HG03460 (cell line): ENCODE data around the gene BCHE.
A peak's percentile ranks its signal among the peaks of the same experiment; 100 is the strongest.
"Not testable (repeated sequence)": the region's sequence is repeated elsewhere in the genome, so short reads cannot be mapped to it uniquely, and the experiment has no call there.

ENCODE experiments used
- ATAC-seq: cut with Tn5 transposase; IDR thresholded peaks from one replicate; pipeline ENCODE4 v1.9.1; 2021; ENCODE audit not compliant: unreplicated experiment

BCHE gene

DNA sequence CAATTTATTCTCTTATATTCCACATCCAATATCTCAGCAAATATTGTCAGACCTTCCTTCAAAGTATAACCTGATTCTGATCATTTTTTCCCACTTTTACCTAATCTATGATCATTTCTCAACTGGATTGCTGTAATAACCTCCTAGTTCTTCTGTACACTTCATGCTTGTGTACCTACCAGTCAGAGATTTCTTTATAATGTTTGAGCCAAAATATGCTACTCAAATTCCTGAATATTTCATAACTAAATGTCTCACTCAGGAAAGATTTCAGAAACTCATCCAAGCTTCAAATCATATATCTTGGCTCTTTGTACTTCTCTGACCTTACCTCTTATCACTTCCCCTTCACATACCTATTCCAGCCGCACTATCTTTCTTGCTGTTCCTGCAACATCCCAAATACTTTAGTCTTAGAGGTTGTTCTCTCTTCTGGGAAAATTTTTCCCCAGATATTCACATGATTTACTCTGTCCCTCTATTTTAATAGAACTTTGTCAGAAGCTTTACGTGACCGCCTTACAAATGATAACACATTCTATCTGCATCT, 20.0 kb downstream of the BCHE start:
- ATAC-seq: no peak

GRCh38 chr3:165816209-165816608, 21.0 kb downstream of the BCHE start:
- ATAC-seq: no peak

GRCh38 chr3:165815682-165816081, 21.5 kb downstream of the BCHE start:
- no peak for ATAC-seq

DNA sequence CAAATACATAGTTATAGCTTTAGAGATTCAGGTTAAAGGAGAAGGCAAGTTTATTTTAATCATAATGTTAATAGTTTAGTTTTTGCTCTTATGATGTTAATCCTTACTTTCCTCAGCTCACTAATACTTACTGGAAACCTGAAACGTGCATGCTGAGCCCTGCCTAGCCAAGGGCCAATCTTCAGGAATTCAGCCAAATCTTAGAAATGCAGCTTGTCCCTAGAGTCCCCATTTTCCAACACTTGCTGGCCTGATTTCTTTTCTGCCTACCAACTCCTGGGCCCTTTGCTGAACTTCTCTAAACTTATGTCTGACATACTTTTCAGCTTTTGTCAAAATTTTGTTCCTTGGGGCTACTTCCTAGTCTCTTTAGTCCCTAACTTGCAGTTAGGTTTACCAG, 22.8 kb downstream of the BCHE start:
- ATAC-seq: no peak

DNA sequence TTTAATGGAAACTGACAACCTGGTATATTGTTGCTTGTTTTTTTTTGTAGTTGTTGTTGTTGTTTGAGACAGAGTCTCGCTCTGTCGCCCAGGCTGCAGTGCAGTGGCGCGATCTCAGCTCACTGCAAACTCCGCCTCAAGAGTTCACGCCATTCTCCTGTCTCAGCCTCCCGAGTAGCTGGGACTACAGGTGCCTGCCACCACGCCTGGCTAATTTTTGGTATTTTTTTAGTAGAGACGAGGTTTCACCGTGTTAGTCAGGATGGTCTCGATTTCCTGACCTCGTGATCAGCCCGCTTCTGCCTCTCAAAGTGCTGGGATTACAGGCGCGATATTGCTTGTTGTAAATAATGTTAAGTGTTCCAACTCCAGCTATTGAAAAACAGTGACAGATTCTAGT, 29.3 kb downstream of the BCHE start:
- ATAC-seq: not testable (repeated sequence)

DNA sequence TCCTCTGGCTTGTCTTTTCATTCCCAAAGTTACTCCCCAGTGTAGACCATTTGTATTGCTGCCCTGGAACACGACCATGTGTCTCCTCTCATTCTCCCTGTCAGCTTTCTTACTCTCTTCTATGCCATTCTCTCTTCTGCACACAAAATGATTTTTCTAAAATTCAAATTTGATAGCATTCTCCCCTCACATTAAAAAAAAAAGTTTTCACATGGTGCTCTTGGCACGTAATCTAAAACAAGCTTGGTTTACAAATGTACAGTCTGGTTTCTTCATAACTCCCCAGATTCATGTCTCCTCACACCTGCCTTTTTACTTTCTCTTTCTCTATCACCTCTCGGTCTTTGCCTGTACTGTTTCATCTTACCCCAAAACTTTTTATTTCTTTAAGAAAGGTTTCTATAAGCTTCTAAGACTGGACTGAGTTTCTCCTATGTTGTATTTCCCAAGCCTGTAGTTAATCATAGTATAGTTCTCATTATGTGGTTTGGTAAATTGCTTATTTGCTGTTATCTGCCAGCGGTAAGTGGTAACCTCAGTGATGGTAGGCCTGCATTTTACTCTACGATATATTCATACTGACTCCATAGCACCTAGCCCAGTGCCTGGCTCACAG, 31.2 kb downstream of the BCHE start:
- peak; percentile 75 for ATAC-seq

- ATAC-seq: no peak
These were observed 33.8 kb downstream of the BCHE start for GRCh38 chr3:165803471-165803870.

GRCh38 chr3:165800970-165801369, 36.3 kb downstream of the BCHE start:
- no peak for ATAC-seq

DNA sequence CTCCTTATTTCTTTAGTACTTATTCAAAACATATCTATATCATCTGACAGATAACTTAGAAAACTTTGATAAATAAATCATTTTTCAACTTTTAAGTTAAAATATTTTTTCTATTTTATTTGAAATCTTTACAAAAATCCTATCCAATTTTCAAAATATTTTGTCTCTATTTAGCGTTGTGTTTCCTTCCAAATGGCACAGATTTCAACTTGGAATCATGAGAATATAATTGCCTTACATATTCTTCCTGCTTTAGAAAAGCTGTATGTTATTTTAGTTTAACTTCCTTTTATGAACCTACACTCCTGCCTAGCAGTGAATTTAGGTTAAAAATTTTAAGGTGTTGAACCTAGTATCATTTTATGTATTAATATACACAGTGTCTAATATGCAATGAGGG, 38.2 kb downstream of the BCHE start:
- no peak for ATAC-seq

DNA sequence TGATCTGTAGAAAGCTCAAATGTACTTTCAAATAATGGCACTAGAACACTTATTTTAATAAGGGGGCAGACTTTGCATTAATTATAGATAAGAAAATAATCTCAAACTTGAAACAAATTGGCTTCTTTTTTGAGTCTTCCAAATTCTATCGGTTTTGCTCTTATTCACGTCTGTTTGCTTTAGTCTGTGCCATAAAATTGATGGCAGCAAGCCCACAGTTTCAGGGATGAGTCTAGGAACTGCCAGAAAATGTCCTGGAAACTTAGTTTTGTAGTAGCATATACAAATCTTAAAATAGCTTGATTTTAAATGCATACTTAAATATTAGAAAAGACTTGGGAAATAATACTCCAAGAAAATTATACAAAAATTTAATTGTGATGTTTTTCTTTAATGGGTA, 39.7 kb downstream of the BCHE start:
- no peak for ATAC-seq

- no peak for ATAC-seq
These were observed 40.5 kb downstream of the BCHE start for GRCh38 chr3:165796701-165797100.

DNA sequence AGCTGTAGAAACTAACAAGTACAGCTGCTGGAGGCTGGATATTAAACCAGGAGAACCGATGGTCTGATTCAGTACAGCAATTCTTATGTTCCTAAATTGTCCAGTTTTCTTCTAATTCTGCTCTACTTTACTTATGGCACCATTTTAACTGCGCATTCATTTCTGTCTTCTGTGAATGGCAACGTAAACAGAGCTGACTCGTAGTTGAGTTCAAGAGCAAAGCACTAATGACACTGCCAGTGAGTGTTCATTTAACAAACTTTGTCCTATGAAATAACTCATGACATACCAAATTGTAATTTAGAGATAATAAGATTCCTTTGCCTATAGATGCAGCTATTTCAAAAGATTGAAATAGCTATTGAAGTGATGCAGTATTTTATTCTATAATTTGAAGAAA, 48.7 kb downstream of the BCHE start:
- ATAC-seq: no peak

- no peak for ATAC-seq
These were observed 51.2 kb downstream of the BCHE start for GRCh38 chr3:165786013-165786412.

- no peak for ATAC-seq
These were observed 52.9 kb downstream of the BCHE start for GRCh38 chr3:165784337-165784736.

DNA sequence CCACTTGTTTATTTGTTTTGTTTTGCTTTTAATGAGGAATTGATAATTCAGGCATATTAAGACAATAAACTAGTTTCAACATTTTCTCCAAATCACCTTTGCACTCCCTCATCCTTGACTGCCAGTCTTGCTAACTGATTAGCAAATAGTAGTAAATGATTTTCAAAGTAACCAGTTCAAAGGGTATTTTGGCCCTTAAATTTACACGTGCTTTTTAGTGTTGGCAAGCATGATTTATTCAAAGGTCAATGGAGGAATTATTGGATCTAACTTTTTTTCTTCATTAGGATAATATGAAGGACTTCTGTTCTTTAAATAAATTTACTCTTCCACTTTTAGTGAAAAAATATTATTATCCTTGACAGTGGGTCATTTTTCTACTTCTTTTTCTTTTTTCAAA, 53.8 kb downstream of the BCHE start:
- ATAC-seq: no peak

DNA sequence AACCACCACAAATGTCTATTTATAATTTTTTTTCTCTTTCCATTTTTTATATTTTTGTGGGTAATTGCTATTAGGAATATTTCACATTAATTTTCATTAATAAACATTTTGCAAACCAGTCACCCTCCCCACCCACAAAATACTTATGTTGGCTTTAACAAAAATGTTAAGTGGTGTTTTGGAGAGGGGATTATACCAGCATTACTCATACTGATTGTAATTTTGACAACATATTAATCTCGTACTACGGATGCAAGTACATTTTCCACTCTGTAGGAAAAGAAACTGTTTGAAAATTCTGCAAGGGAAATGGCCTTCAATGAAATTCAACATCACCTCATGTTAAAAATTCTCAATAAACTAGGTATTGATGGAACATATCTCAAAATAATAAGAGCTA, 58.3 kb downstream of the BCHE start:
- ATAC-seq: no peak

DNA sequence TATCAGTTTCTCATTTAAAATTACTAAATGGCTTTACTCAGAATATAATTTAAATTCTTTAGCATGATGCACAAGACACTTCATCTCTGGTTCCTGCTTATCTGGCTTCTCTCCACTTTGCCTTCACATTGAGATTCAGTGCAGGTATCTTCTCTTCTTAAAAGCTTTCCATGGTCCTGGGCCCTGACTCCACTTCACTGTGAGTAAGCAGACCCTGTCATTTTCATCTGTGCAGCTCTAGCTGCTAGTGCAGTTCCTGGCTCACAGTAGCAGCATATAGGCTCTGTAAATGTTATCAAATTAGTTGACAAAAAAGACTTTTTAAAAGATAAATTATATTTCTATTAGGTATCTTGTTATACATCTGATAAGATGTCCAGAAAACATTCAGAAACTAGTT, 58.8 kb downstream of the BCHE start:
- ATAC-seq: no peak

DNA sequence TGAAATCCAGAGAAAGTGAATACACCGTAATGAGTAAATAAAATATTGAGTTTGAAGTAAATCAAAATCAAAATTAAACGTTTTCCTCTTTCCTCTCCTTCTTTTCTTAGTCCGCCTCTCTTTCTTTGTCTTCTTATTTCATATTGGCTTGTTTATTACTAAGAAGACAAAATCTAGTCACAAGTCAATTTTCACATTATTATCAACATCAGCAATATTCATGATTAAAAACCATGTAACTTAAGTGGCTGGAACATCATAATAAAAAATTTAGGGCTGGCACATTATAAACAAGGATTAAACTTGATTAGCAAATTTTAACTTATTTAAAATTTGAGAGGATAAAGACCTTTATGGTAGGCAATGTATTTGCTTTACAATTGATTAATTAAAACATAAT, 61.4 kb downstream of the BCHE start:
- no peak for ATAC-seq

- ATAC-seq: no peak
These were observed 66.4 kb downstream of the BCHE start for GRCh38 chr3:165770781-165771180.

GRCh38 chr3:165768680-165769079, 68.5 kb downstream of the BCHE start:
- no peak for ATAC-seq

DNA sequence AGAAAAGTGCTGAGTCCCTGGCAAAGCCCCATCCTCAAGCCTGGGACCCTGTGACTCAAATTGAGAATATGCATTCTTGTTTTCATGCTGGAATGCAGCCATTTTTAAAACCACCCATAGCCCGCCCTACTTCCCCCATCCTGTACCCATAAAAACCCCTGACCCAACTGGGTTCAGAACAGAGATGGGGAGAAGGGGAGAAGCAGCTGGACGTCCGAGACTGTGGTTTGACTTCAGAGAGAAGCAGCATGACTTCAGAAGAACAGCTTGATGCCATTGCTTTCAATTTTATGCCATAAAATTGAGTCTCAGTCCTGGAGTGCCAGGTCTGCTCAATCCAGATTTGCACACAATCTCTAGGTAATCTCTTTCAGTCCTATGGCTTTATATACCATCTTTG, 78.2 kb downstream of the BCHE start:
- no peak for ATAC-seq

DNA sequence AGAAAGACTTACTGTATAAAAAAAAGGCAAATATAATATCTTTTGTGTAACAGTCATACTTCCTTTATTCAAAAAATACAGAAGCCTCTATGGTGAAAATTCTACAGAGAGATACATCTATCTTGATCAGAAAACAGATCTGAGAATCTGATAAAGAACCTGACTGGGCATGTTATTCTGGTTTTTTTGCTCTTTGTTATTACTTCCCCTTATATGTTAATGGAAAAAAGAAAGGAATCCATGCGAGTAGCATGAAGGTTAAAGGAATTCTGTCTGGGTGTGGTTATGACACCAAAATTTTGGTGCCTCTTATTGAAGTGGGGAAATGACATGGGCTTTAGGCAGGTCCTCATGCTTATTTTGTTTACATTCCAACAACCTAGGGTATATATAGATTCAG, 81.7 kb downstream of the BCHE start:
- ATAC-seq: no peak

DNA sequence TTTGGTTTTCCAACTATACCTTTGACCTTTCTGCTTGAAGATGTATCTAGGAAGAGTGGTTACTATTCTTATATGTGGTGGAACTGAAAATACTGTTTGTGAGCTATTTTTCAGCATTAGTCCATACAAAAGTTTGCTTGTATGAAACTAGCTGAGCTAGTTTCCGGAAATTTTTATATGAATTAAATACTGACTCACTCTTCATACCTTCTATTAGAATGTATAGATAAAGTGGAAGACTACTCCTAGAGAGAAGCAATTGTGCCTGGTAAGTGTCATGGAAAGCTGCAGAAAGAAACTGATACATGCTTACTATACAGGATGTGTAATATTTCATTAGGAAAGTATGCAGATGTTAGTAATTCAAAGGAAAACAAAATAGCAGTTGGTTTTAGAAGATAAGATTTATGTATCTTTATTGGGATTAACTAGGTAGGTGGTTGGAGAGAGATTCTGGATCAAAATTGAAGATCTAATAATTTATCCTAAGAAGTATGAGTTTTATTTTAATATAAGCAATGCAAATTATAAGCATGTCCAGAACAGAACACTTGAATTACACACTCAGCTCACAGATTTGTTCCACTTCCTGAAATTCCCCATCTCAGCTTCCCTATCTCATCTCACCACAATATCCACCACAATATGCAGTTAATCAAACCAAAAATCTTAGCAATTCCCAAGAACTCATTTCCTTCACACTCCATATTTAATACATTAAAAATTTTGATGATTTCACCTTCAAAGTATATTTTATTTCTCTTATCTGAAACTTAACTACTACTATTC, 82.8 kb downstream of the BCHE start:
- ATAC-seq: no peak
